HEK293 (cell line): ENCODE results near the gene SPON1.

Experiments used
- CTCF ChIA-PET: fragments of 350-600 bp; formaldehyde crosslinking; extraction: SDS; loops from one replicate; lab custom pipeline; 2021; ENCODE audit warnings: antibody characterized with exemption; lab: Yijun Ruan, JAX
- POLR2A ChIA-PET: fragments of 300-600 bp; formaldehyde crosslinking; extraction: SDS; loops from one replicate; lab custom pipeline; 2020; ENCODE audit warnings: antibody characterized with exemption, inconsistent platforms; lab: Yijun Ruan, JAX
- H3K27ac ChIP-seq: fragments of 200-500 bp; sonication (Bioruptor generic); 2 replicates; pipeline ENCODE4 v1.5.1; 2014; ENCODE audit warnings: low read depth, low read length, control low read depth, inconsistent platforms; ENCODE audit errors: extremely low read depth
- H3K36me3 ChIP-seq, 2 experiments: fragments of 200-500 bp in 1 of 2; sonication (Bioruptor generic) in 1 of 2; 1 replicate in 1 of 2; 2 replicates in 1 of 2; pipeline ENCODE4 v1.5.1; 2014 to 2017; ENCODE audit warnings: inconsistent platforms in 2 of 2, low read length in 2 of 2; ENCODE audit not compliant: control insufficient read depth in 2 of 2, insufficient read depth in 1 of 2
- H3K4me1 ChIP-seq: fragments of 200-500 bp; sonication (Bioruptor generic); 2 replicates; pipeline ENCODE4 v1.5.1; 2014; ENCODE audit warnings: mild to moderate bottlenecking, low read length, inconsistent platforms; ENCODE audit not compliant: control insufficient read depth, insufficient read depth
- H3K4me3 ChIP-seq: 2 replicates; pipeline ENCODE4 v1.5.1; 2011; ENCODE audit warnings: low read depth, mild to moderate bottlenecking, control low read depth, low read length, moderate library complexity
- H3K9me3 ChIP-seq: fragments of 200-500 bp; sonication (Bioruptor generic); 2 replicates; pipeline ENCODE4 v1.5.1; 2014; ENCODE audit warnings: low read depth, low read length, inconsistent platforms; ENCODE audit not compliant: control insufficient read depth, insufficient read depth
- MZF1 ChIP-seq: fragments of 450-650 bp; formaldehyde crosslinking; IDR thresholded peaks from 2 replicates; pipeline ENCODE4 v1.5.1; 2017; ENCODE audit warnings: missing biosample characterization, missing genetic modification characterization, borderline replicate concordance
- YY1 ChIP-seq: fragments of 450-650 bp; formaldehyde crosslinking; IDR thresholded peaks from 2 replicates; pipeline ENCODE4 v1.5.1; 2018; ENCODE audit warnings: missing biosample characterization, missing genetic modification characterization
- YY2 ChIP-seq: fragments of 450-650 bp; formaldehyde crosslinking; IDR thresholded peaks from 2 replicates; pipeline ENCODE4 v1.5.1; 2016; ENCODE audit warnings: missing biosample characterization, missing genetic modification characterization
- ZBTB20 ChIP-seq: fragments of 450-650 bp; formaldehyde crosslinking; IDR thresholded peaks from 2 replicates; pipeline ENCODE4 v1.5.1; 2016; ENCODE audit warnings: missing biosample characterization, missing genetic modification characterization
- ZBTB44 ChIP-seq: fragments of 450-650 bp; IDR thresholded peaks from 2 replicates; pipeline ENCODE4 v1.5.1; 2018; ENCODE audit warnings: missing biosample characterization, mild to moderate bottlenecking, missing genetic modification characterization
- ZBTB8A ChIP-seq: fragments of 450-650 bp; formaldehyde crosslinking; IDR thresholded peaks from 2 replicates; pipeline ENCODE4 v1.5.1; 2016; ENCODE audit warnings: missing biosample characterization, missing genetic modification characterization
- ZFHX2 ChIP-seq: fragments of 450-650 bp; formaldehyde crosslinking; conservative IDR thresholded peaks from 2 replicates; pipeline ENCODE4 v1.5.1; 2016; ENCODE audit warnings: missing biosample characterization, missing genetic modification characterization
- ZNF335 ChIP-seq: fragments of 450-650 bp; formaldehyde crosslinking; conservative IDR thresholded peaks from 2 replicates; pipeline ENCODE4 v1.5.1; 2016; ENCODE audit warnings: missing biosample characterization, missing genetic modification characterization
- ZNF341 ChIP-seq: fragments of 450-650 bp; formaldehyde crosslinking; IDR thresholded peaks from 2 replicates; pipeline ENCODE4; 2016; ENCODE audit warnings: low read depth, missing biosample characterization, missing genetic modification characterization
- ZNF416 ChIP-seq: fragments of 450-650 bp; formaldehyde crosslinking; IDR thresholded peaks from 2 replicates; pipeline ENCODE4 v1.5.1; 2016; ENCODE audit warnings: missing biosample characterization, missing genetic modification characterization
- ZNF426 ChIP-seq: fragments of 450-650 bp; formaldehyde crosslinking; IDR thresholded peaks from 2 replicates; pipeline ENCODE4 v1.5.1; 2017; ENCODE audit warnings: missing biosample characterization, missing genetic modification characterization, mild to moderate bottlenecking, inconsistent platforms, moderate library complexity
- ZNF555 ChIP-seq: fragments of 450-650 bp; formaldehyde crosslinking; conservative IDR thresholded peaks from 2 replicates; pipeline ENCODE4 v1.5.1; 2017; ENCODE audit warnings: missing biosample characterization, mild to moderate bottlenecking, missing genetic modification characterization, inconsistent platforms
- ZNF558 ChIP-seq: fragments of 450-650 bp; formaldehyde crosslinking; IDR thresholded peaks from 2 replicates; pipeline ENCODE4 v1.5.1; 2016; ENCODE audit warnings: missing biosample characterization, missing genetic modification characterization
- ZNF560 ChIP-seq: fragments of 450-650 bp; formaldehyde crosslinking; IDR thresholded peaks from 2 replicates; pipeline ENCODE4 v1.5.1; 2017; ENCODE audit warnings: missing biosample characterization, missing genetic modification characterization, borderline replicate concordance
- ZNF768 ChIP-seq: fragments of 450-650 bp; formaldehyde crosslinking; IDR thresholded peaks from 2 replicates; pipeline ENCODE4 v1.5.1; 2018; ENCODE audit warnings: missing biosample characterization, mild to moderate bottlenecking, missing genetic modification characterization
- ZSCAN30 ChIP-seq: fragments of 450-650 bp; IDR thresholded peaks from 2 replicates; pipeline ENCODE4 v1.5.1; 2018; ENCODE audit warnings: missing biosample characterization, mild to moderate bottlenecking, missing genetic modification characterization, moderate library complexity
- TF ChIP-seq, protein P1 (sequence below): fragments of 450-650 bp; formaldehyde crosslinking; IDR thresholded peaks from 2 replicates; pipeline ENCODE4 v1.5.1; 2017; ENCODE audit warnings: missing biosample characterization, missing genetic modification characterization
- TF ChIP-seq, protein P2 (sequence below): fragments of 450-650 bp; formaldehyde crosslinking; IDR thresholded peaks from 2 replicates; pipeline ENCODE4 v1.5.1; 2017; ENCODE audit warnings: missing biosample characterization, missing genetic modification characterization
- TF ChIP-seq, protein P3 (sequence below): fragments of 450-650 bp; formaldehyde crosslinking; IDR thresholded peaks from 2 replicates; pipeline ENCODE4 v1.5.1; 2016; ENCODE audit warnings: missing biosample characterization, missing genetic modification characterization
- TF ChIP-seq, protein P4 (sequence below): fragments of 450-650 bp; formaldehyde crosslinking; IDR thresholded peaks from 2 replicates; pipeline ENCODE4 v1.5.1; 2016; ENCODE audit warnings: missing biosample characterization, missing genetic modification characterization, borderline replicate concordance

The SPON1 gene

DNA sequence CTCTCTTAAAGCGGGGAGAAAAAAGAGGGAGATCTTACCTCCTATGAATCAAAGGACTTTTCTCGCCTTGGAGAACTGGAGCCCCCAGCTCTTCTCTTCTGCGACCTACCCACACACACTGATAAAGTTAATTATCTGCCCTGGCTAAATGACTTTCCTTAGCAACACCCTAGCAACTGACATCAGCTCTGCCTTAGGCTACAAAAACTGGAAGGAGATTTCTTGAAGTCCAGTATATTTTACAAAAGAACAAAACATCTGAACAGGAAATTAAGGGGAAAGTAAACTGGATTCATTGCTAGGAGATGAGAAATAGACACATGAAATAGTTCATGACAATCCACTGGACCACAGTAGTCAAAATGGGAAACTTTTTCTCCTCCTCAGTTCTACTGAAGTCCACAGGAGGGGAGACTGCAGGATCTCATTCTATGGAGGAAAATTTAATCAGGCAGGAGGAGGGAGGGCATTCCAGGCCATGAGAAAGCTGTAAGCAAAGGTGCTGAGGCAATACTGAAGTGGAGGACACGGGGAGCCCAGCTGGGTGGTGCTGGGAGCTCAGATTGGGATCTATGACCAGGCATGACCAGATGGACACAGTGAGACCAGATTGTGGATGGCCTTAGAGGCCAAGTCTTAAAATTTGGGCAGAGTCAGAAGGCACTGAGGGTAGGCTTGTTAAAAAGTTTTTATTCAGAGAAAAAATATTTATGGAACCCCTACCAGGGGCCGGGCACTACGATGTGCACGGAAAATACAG lies 3.7 kb upstream of the SPON1 start:
- H3K9me3 ChIP-seq: no peaks in the 10 kb centered on the region
- no peaks in the 10 kb centered on the region; the same call in 1 of the 2 replicates for H3K4me1 ChIP-seq
- no peak overlapping the region for H3K27ac ChIP-seq
- POLR2A ChIA-PET: no interaction called here
- CTCF ChIA-PET: interaction anchor here (0.6 to 4.6 kb wide), 6 partner anchors 8 to 292 kb away, joined by 3 to 29 read pairs (median 4); no protein-coding TSS in a partner anchor
- no peak overlapping the region for H3K4me3 ChIP-seq
- TF ChIP-seq, protein P1, sequence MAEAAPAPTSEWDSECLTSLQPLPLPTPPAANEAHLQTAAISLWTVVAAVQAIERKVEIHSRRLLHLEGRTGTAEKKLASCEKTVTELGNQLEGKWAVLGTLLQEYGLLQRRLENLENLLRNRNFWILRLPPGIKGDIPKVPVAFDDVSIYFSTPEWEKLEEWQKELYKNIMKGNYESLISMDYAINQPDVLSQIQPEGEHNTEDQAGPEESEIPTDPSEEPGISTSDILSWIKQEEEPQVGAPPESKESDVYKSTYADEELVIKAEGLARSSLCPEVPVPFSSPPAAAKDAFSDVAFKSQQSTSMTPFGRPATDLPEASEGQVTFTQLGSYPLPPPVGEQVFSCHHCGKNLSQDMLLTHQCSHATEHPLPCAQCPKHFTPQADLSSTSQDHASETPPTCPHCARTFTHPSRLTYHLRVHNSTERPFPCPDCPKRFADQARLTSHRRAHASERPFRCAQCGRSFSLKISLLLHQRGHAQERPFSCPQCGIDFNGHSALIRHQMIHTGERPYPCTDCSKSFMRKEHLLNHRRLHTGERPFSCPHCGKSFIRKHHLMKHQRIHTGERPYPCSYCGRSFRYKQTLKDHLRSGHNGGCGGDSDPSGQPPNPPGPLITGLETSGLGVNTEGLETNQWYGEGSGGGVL: no peak
- TF ChIP-seq, protein P2, sequence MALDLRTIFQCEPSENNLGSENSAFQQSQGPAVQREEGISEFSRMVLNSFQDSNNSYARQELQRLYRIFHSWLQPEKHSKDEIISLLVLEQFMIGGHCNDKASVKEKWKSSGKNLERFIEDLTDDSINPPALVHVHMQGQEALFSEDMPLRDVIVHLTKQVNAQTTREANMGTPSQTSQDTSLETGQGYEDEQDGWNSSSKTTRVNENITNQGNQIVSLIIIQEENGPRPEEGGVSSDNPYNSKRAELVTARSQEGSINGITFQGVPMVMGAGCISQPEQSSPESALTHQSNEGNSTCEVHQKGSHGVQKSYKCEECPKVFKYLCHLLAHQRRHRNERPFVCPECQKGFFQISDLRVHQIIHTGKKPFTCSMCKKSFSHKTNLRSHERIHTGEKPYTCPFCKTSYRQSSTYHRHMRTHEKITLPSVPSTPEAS (tag by site-specific recombination): no peak
- TF ChIP-seq ZNF416 (no peak), ZFHX2 (tag by site-specific recombination) (peak; percentile 18; the same call in 1 of the 2 replicates)
- H3K36me3 ChIP-seq: no peaks in the 10 kb centered on the region

GRCh38 chr11:13962198-13962561 lies 343 bp upstream of the SPON1 start:
- ChIA-PET POLR2A (interaction anchor here (0.8 kb wide), 1 partner anchor 9 kb away, joined by 4 read pairs; no protein-coding TSS in a partner anchor), CTCF (interaction anchor here (0.7 to 1.9 kb wide), 4 partner anchors 12 to 619 kb away, joined by 4 to 6 read pairs (median 5); no protein-coding TSS in a partner anchor)
- Histone ChIP-seq H3K4me1 (no peaks in the 10 kb centered on the region; the same call in 1 of the 2 replicates), H3K9me3 (no peaks in the 10 kb centered on the region), H3K36me3 (no peaks in the 10 kb centered on the region), H3K27ac (no peak overlapping the region), H3K4me3 (no peak overlapping the region; the same call in 1 of the 2 replicates)
- no peak for TF ChIP-seq ZNF560 (tag by site-specific recombination)
- no peak for TF ChIP-seq ZBTB44 (tag by site-specific recombination)
- TF ChIP-seq, protein P3, sequence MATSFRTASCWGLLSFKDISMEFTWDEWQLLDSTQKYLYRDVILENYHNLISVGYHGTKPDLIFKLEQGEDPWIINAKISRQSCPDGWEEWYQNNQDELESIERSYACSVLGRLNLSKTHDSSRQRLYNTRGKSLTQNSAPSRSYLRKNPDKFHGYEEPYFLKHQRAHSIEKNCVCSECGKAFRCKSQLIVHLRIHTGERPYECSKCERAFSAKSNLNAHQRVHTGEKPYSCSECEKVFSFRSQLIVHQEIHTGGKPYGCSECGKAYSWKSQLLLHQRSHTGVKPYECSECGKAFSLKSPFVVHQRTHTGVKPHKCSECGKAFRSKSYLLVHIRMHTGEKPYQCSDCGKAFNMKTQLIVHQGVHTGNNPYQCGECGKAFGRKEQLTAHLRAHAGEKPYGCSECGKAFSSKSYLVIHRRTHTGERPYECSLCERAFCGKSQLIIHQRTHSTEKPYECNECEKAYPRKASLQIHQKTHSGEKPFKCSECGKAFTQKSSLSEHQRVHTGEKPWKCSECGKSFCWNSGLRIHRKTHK (tag by site-specific recombination): no peak

GRCh38 chr11:13963169-13963948 lies 836 bp downstream of the SPON1 start:
- ChIA-PET POLR2A (no interaction called here), CTCF (interaction anchor here (0.7 to 1.9 kb wide), 5 partner anchors 75 to 413 kb away, joined by 3 to 6 read pairs (median 3); no protein-coding TSS in a partner anchor)
- Histone ChIP-seq H3K36me3 (no peaks in the 10 kb centered on the region), H3K4me1 (no peaks in the 10 kb centered on the region; the same call in 1 of the 2 replicates), H3K9me3 (no peaks in the 10 kb centered on the region), H3K27ac (peak overlapping the region; percentile 53; the same call in 1 of the 2 replicates), H3K4me3 (peak overlapping the region; percentile 38)
- 0 out of 2 replicates have a peak, but pooled peaks have one; percentile 26 for TF ChIP-seq ZSCAN30
- TF ChIP-seq ZNF341: no peak
- no peak for TF ChIP-seq ZNF558
- TF ChIP-seq ZNF335 (tag by site-specific recombination): peak; percentile 81; the same call in 1 of the 2 replicates
- TF ChIP-seq YY2: no peak
- TF ChIP-seq MZF1 (tag by site-specific recombination): no peak
- no peak for TF ChIP-seq ZNF426 (tag by site-specific recombination)
- TF ChIP-seq YY1 (tag by site-specific recombination): no peak
- TF ChIP-seq ZNF555 (tag by site-specific recombination): no peak
- TF ChIP-seq, protein P4, sequence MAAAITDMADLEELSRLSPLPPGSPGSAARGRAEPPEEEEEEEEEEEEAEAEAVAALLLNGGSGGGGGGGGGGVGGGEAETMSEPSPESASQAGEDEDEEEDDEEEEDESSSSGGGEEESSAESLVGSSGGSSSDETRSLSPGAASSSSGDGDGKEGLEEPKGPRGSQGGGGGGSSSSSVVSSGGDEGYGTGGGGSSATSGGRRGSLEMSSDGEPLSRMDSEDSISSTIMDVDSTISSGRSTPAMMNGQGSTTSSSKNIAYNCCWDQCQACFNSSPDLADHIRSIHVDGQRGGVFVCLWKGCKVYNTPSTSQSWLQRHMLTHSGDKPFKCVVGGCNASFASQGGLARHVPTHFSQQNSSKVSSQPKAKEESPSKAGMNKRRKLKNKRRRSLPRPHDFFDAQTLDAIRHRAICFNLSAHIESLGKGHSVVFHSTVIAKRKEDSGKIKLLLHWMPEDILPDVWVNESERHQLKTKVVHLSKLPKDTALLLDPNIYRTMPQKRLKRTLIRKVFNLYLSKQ (tag by site-specific recombination): no peak
- 0 out of 2 replicates have a peak, but pooled peaks have one; percentile 68 for TF ChIP-seq ZBTB8A (tag by site-specific recombination)
- no peak for TF ChIP-seq ZNF768 (tag by site-specific recombination)
- peak; percentile 98 for TF ChIP-seq ZBTB20
